NOMO-1 (cell line): ENCODE measurements around the gene CRTAP.
A peak's percentile ranks its signal among the peaks of the same experiment; 100 is the strongest.

Experiments used
- DNase-seq, 2 experiments: peaks; one replicate each; lab custom pipeline; 2025; ENCODE audit not compliant: unreplicated experiment in 2 of 2; lab: John Stamatoyannopoulos, UW

The CRTAP gene

GRCh38 chr3:33099109-33099645 is 14.6 kb upstream of the CRTAP start:
- DNase-seq: no peak

- DNase-seq: no peak
Observed at GRCh38 chr3:33099701-33100100, 14.1 kb upstream of the CRTAP start.

- no peak for DNase-seq
Observed at GRCh38 chr3:33100229-33100628, 13.6 kb upstream of the CRTAP start.

GRCh38 chr3:33103034-33103433 is 10.8 kb upstream of the CRTAP start:
- DNase-seq: no peak

- peak; percentile 46 to 50 for DNase-seq
Observed at GRCh38 chr3:33103480-33103879, 10.3 kb upstream of the CRTAP start.

DNA sequence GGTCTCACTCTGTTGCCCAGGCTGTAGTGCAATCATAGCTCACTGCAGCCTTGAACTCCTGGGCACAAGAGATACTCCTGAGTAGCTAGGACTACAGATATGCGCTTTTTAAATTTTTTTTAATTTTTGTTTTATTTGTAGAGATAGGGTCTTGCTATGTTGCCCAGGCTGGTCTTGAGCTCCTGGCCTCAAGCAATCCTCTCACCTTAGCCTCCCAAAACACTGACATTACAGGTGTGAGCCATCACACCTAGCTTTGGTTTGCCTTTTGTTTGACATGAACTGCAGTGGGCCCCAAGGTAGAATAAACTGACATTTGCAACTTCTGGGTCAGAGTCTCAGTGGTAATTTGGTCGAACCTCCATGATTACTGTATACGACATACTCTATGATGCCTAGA is 9.0 kb upstream of the CRTAP start:
- no peak for DNase-seq

DNA sequence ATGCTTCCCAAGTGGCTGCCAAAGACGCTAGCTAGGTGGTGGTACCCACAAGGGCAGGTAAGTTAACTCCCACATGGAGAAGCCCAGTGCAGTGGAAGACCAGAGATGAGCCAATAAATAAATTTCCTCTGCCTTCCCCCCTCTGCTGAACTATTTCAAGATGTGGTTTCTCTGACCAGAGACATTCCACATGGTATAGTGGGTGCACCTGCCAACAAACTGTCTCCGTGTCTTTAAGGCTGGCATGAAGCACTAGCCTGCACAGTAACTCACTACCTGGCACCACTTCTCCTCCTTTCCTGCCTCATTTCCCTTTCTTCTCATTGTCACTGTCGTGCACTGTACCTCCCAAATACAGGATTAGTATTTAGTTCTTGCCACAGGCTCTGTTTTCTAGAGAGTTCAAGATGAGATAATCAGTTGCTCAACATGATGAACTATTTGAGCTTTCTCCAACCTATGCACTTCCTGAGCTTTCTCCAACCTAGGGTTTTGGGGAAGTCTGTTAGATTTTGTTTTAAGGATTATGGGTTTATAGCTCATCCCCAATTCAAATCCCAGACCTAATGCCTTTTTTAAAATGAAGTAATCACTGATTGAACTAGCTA is 8.4 kb upstream of the CRTAP start:
- DNase-seq: no peak

DNA sequence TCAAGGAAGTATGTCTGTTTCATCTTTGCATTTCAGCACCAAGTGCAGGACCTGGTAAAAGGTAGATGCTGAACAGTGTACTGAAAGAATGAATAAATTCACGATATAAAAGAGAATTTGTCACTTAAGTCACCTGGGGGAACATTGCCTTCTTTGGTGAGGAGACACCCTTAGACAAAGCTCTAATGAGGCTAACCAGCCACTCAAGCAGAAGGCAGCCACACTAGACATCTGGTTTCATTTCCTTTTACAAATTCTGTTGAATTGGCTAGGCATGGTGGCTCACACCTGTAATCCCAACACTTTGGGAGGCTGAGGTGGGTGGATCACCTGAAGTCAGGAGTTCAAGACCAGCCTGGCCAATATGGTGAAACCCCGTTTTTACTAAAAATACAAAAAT is 7.0 kb upstream of the CRTAP start:
- peak in 1 of 2 experiments; percentile 43 for DNase-seq

GRCh38 chr3:33111581-33111980 is 2.2 kb upstream of the CRTAP start:
- DNase-seq: no peak

GRCh38 chr3:33114622-33115023 is 809 bp downstream of the CRTAP start:
- no peak for DNase-seq

DNA sequence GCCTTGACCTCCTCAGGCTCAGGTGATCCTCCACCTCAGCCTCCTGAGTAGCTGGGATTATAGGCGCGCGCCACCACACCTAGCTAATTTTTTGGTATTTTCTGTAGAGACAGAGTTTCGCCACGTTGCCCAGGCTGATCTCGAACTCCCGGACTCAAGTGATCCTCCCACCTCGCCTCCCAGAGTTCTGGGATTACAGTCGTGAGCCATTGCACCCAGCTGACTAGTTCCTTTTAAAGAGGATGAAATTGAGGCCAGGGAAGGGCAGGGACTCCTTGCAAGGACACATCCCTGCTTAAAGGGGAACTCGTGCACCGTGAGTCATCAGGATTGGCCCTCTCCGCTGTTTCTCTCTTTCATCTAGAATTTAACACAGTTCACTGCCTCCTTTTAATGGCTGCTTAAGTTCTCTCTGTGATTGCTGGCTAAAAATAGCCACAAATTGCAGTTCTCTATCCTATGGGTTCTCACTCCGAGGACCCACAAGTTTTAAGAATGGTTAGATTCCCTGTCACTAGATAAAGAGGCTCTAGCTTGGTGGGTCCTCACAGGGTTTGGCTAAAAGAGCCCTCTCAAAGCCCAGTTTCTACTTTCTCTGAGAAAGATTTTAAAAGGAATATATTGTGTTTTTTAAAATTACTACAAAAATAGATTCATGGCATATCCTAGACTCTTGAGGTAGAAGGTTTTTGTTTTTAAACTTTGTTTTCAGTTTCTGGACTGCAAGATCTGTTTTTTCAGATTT is 1.4 kb downstream of the CRTAP start:
- DNase-seq: peak; percentile 76 to 93

- DNase-seq: no peak
Observed at GRCh38 chr3:33117461-33117860, 3.6 kb downstream of the CRTAP start.

GRCh38 chr3:33119891-33120290 is 6.1 kb downstream of the CRTAP start:
- no peak for DNase-seq

DNA sequence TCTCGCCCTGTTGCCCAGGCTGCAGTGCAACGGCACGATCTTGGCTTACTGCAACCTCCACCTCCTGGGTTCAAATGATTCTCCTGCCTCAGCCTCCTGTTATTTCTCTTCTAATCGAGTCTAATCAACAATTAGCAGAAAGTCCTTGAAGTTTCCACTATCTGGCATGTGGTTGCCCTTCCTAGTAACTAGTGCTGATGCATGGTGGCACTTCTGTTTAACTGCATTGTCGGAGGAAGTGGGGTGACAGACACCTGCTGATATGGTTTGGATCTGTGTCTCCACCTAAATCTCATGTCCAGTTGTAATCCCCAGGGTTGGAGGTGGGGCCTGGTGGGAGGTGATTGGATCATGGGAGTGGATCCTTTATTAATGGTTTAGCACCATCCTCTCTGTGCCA is 9.2 kb downstream of the CRTAP start:
- DNase-seq: no peak

- no peak for DNase-seq
Observed at GRCh38 chr3:33124638-33125037, 10.8 kb downstream of the CRTAP start.

- DNase-seq: no peak
Observed at GRCh38 chr3:33125840-33126239, 12.0 kb downstream of the CRTAP start.

DNA sequence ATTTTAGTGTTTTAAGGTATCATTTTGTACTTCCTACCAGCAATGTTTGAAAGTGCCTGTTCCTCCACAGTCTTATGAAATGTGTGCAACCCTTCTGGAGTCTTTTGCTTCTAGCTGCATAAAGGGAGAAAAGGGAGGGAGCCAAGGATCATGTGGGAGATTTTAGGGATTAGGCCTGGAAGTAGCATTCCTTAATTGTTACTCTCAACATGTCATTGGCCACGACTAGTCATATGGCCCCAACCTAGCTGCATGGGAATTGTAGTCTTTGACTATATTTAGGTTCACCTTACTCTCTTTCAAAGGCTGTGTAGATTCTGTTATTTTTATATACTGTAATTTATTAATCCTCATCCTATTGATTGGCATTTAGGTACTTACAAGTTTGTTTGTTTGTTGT is 14.9 kb downstream of the CRTAP start:
- no peak for DNase-seq

DNA sequence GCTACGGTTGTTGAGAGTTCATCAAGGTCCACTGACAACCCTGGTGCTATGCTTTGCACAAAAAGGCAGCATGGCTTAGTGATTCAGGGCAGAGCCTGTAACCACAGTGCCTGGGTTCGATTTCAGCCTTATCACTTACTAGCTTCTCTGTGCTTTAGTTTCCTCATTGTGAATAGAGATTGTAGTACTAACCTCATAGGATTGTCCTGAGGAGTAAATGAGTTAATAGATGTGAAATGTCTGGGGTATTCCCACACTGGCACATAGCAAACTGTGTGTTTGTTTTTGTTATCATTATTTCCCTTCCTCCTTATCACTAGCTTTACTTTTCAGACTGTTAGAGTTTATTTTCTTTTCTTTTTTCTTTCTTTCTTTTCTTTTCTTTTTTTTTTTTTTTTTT is 16.3 kb downstream of the CRTAP start:
- no peak for DNase-seq

DNA sequence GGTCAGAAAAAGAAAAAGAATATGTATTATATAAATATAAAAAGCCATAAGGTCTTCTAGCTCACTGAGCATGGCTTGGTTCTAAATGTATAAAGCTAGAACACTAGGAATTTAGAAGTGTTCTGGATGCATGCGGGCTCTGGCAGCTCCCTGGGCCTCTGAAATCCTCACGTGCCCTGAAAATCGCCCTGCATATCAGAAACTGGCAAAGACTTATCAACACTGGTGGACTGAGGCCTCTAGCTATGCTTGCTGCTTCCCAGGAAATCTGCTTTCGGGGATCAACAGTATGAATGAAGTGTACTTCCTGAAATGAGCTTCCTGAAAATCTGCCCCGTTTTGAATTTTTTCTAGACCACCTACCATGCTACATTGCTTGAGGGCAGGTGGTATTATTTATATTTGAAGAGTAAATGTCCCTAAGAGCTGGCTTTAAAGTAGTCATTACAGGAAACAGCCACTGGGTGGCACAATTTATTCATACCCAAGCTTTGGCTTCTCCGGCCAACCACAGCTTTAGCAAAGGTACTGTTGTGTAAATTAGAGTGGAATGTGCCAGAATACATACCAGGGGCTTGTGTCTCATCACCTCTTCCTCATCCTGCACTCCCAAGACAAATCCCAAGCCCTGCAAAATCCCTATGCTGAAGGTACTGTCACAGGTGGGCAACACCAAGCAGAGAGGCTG is 17.7 kb downstream of the CRTAP start:
- DNase-seq: peak; percentile 65 to 66

- DNase-seq: no peak
Observed at GRCh38 chr3:33132019-33132360, 18.2 kb downstream of the CRTAP start.

- no peak for DNase-seq
Observed at GRCh38 chr3:33134026-33134625, 20.3 kb downstream of the CRTAP start.
